ENCODE results near the gene ST6GALNAC4.

Gene ST6GALNAC4

DNA sequence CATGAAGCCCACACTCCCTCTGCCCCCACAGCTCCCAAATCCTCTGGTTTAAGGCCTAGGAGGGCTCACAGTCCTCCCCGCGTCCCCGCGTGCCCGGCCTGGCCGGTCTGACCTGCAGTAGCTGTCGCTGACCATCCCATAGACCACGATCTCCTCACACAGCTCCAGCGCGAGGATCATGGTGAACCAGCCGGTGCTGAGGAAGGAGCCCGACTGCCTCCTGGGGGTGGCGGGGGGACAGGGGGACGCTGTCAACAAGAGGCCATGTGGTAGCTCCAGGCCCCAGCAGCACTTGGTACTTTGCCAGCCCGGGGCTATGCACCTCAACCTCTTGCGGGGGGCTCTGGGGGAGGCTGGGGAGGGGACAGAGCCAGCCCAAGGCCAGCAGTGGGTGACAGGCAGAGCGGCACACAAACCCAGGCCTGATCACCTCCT is 7.0 kb downstream of the ST6GALNAC4 start (continued):
- TF ChIP-seq, protein P1, sequence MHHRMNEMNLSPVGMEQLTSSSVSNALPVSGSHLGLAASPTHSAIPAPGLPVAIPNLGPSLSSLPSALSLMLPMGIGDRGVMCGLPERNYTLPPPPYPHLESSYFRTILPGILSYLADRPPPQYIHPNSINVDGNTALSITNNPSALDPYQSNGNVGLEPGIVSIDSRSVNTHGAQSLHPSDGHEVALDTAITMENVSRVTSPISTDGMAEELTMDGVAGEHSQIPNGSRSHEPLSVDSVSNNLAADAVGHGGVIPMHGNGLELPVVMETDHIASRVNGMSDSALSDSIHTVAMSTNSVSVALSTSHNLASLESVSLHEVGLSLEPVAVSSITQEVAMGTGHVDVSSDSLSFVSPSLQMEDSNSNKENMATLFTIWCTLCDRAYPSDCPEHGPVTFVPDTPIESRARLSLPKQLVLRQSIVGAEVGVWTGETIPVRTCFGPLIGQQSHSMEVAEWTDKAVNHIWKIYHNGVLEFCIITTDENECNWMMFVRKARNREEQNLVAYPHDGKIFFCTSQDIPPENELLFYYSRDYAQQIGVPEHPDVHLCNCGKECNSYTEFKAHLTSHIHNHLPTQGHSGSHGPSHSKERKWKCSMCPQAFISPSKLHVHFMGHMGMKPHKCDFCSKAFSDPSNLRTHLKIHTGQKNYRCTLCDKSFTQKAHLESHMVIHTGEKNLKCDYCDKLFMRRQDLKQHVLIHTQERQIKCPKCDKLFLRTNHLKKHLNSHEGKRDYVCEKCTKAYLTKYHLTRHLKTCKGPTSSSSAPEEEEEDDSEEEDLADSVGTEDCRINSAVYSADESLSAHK (tag by site-specific recombination; IDR thresholded peaks at IDR 0.05) = no peak
- TF ChIP-seq ZNF426 (tag by site-specific recombination; IDR thresholded peaks at IDR 0.05) (no peak), ZFP41 (tag by site-specific recombination; IDR thresholded peaks at IDR 0.05; ENCODE audit: borderline replicate concordance) (no peak), ZNF280C (tag by site-specific recombination; IDR thresholded peaks at IDR 0.05) (no peak), ZNF37A (tag by site-specific recombination; IDR thresholded peaks at IDR 0.05) (no peak), ZNF585B (tag by site-specific recombination; IDR thresholded peaks at IDR 0.05) (no peak), BCL6B (tag by site-specific recombination; IDR thresholded peaks at IDR 0.05) (no peak), ZNF433 (tag by site-specific recombination; IDR thresholded peaks at IDR 0.05; ENCODE audit: low read depth) (no peak), ZNF174 (tag by site-specific recombination; IDR thresholded peaks at IDR 0.05) (no peak)
- TF ChIP-seq, protein P2, sequence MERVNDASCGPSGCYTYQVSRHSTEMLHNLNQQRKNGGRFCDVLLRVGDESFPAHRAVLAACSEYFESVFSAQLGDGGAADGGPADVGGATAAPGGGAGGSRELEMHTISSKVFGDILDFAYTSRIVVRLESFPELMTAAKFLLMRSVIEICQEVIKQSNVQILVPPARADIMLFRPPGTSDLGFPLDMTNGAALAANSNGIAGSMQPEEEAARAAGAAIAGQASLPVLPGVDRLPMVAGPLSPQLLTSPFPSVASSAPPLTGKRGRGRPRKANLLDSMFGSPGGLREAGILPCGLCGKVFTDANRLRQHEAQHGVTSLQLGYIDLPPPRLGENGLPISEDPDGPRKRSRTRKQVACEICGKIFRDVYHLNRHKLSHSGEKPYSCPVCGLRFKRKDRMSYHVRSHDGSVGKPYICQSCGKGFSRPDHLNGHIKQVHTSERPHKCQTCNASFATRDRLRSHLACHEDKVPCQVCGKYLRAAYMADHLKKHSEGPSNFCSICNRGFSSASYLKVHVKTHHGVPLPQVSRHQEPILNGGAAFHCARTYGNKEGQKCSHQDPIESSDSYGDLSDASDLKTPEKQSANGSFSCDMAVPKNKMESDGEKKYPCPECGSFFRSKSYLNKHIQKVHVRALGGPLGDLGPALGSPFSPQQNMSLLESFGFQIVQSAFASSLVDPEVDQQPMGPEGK (tag by site-specific recombination; IDR thresholded peaks at IDR 0.05) = no peak

DNA sequence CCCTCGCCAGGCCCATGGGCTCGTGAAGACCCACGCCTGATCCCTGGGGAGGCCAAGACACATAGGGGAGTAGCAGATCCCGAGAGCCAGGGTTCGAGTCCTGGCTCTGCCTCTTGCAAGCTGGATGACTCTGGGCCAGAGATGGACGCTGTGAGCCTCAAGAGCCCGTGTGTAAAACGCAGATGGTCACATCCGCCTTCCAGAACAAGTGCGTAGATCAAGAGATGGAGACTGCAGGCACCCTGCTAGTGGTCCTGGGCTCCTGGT is 8.2 kb downstream of the ST6GALNAC4 start:
- no peaks in the 10 kb centered on the region for H3K4me1 ChIP-seq (ENCODE audit: control insufficient read depth, insufficient read depth, low read length)
- no peak for TF ChIP-seq ZNF654 (tag by site-specific recombination; IDR thresholded peaks at IDR 0.05; ENCODE audit: low read depth)
- no peak for TF ChIP-seq MZF1 (tag by site-specific recombination; IDR thresholded peaks at IDR 0.05; ENCODE audit: borderline replicate concordance)
- H3K27ac ChIP-seq (ENCODE audit: extremely low read depth, low read depth, low read length) = no peak overlapping the region
- ChIA-PET CTCF (no interaction called here), POLR2A (no interaction called here)
- no peaks in the 10 kb centered on the region for H3K9me3 ChIP-seq (ENCODE audit: control insufficient read depth, insufficient read depth, low read depth, low read length)
- peaks cover 0 to 26% of the 10 kb centered on the region in 2 experiments; a peak in 2 of 3 replicates for H3K36me3 ChIP-seq (ENCODE audit: control insufficient read depth in 2 of 2, insufficient read depth in 1 of 2, low read length in 2 of 2)
- no peak overlapping the region for H3K4me3 ChIP-seq (ENCODE audit: low read depth, low read length)

GRCh38 chr9:127907867-127908659 is 8.8 kb downstream of the ST6GALNAC4 start:
- peaks cover 0 to 26% of the 10 kb centered on the region in 2 experiments; a peak in 2 of 3 replicates for H3K36me3 ChIP-seq (ENCODE audit: control insufficient read depth in 2 of 2, insufficient read depth in 1 of 2, low read length in 2 of 2)
- TF ChIP-seq ZNF114 (tag by site-specific recombination; IDR thresholded peaks at IDR 0.05) (no peak), ZNF629 (tag by site-specific recombination; IDR thresholded peaks at IDR 0.05) (no peak), ZNF19 (tag by site-specific recombination; IDR thresholded peaks at IDR 0.05; ENCODE audit: low read depth) (no peak), ZBTB7A (tag by site-specific recombination; IDR thresholded peaks at IDR 0.05; ENCODE audit: low read depth) (no peak), ZNF521 (tag by site-specific recombination; IDR thresholded peaks at IDR 0.05) (no peak), ZSCAN23 (tag by site-specific recombination; IDR thresholded peaks at IDR 0.05) (no peak), ZBTB6 (tag by site-specific recombination; IDR thresholded peaks at IDR 0.05) (no peak)
- TF ChIP-seq, protein P3, sequence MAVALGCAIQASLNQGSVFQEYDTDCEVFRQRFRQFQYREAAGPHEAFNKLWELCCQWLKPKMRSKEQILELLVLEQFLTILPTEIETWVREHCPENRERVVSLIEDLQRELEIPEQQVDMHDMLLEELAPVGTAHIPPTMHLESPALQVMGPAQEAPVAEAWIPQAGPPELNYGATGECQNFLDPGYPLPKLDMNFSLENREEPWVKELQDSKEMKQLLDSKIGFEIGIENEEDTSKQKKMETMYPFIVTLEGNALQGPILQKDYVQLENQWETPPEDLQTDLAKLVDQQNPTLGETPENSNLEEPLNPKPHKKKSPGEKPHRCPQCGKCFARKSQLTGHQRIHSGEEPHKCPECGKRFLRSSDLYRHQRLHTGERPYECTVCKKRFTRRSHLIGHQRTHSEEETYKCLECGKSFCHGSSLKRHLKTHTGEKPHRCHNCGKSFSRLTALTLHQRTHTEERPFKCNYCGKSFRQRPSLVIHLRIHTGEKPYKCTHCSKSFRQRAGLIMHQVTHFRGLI (tag by site-specific recombination; IDR thresholded peaks at IDR 0.05) = no peak

More at GRCh38 chr9:127907867-127908659, 8.8 kb downstream of the ST6GALNAC4 start:
- ChIA-PET POLR2A (interaction anchor here (1.0 kb wide), 1 partner anchor 9 kb away, joined by 3 read pairs; the partner anchor contains the start of gene ST6GALNAC4), CTCF (no interaction called here)
- H3K9me3 ChIP-seq (ENCODE audit: control insufficient read depth, insufficient read depth, low read depth, low read length) = no peaks in the 10 kb centered on the region
- no peak overlapping the region for H3K27ac ChIP-seq (ENCODE audit: extremely low read depth, low read depth, low read length)
- no peak overlapping the region for H3K4me3 ChIP-seq (ENCODE audit: low read depth, low read length)
- H3K4me1 ChIP-seq (ENCODE audit: control insufficient read depth, insufficient read depth, low read length) = no peaks in the 10 kb centered on the region
